HG02763 (cell line): Measurements from ENCODE around the gene PCDHGB6.
"Not testable (repeated sequence)": the region's sequence is repeated elsewhere in the genome, so short reads cannot be mapped to it uniquely, and the experiment has no call there.

Experiments used
- ATAC-seq: cut with Tn5 transposase; IDR thresholded peaks from one replicate; pipeline ENCODE4 v1.9.1; 2021; ENCODE audit warnings: mild to moderate bottlenecking, moderate library complexity; ENCODE audit not compliant: unreplicated experiment

Gene PCDHGB6

DNA sequence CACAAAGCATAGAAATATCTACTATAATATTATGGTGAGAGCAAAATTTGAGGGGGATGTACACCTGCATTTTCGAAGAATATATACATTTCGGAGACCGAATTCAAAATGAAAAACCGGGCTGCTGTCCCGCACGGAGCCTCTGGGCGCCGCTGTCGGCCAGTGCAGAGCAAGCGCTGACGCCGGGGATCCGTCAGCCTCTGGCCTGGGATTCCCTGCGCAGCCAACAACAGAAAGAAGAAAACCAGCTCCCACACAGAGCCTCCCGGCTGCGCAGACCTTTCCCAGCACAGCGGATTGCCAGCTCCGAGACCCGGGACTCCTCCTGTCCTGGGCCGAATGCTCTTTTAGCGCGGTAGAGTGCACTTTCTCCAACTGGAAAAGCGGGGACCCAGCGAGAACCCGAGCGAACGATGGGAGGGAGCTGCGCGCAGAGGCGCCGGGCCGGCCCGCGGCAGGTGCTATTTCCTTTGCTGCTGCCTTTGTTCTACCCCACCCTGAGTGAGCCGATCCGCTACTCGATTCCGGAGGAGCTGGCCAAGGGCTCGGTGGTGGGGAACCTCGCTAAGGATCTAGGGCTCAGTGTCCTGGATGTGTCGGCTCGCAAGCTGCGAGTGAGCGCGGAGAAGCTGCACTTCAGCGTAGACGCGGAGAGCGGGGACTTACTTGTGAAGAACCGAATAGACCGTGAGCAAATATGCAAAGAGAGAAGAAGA lies at the start of gene PCDHGB6:
Gene PCDHGB6, plus strand, starts transcription at position 232 of the 716 bp plus-strand sequence. Its CDS starts 182 bp downstream, at position 414.
- peak; percentile 65 for ATAC-seq

DNA sequence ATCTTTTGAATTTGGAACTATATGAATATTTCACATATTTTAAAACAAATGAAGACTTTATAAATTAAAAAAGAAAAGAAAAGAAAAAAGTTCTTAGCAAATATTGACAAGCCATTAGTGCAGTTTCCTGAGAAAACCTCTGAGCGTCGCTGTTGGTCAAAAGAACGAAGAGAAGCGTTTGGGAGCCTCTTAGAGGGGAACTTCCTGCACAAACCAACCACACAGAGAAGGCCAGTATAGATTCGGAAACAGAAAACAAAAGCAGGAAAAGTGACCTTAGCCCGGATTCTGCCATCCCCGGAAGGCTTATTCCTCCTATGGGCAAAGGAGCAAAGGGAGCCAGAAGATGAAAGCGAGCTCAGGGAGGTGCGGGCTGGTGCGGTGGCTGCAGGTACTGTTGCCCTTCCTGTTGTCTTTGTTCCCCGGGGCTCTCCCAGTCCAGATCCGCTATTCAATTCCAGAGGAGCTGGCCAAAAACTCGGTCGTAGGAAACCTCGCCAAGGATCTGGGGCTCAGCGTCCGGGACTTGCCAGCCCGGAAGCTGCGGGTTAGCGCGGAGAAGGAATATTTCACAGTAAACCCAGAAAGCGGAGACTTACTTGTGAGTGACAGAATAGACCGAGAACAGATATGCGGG lies 47.9 kb upstream of the PCDHGB6 start, which contains the start of gene PCDHGB2:
Gene PCDHGB2, plus strand, starts transcription at position 205 of the 637 bp plus-strand sequence. Its CDS starts 142 bp downstream, at position 347.
- no peak for ATAC-seq

DNA sequence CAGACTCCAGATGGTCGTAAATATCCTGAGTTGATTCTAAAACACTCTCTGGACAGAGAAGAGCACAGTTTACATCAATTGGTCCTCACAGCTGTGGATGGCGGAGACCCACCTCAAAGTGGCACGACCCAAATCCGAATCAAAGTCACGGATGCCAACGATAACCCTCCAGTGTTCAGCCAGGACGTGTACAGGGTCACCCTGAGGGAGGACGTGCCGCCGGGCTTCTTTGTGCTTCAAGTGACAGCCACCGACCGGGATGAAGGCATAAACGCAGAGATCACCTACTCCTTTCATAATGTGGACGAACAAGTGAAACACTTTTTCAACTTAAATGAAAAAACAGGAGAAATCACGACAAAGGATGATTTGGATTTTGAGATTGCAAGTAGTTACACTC lies 47.1 kb upstream of the PCDHGB6 start:
- ATAC-seq, result no peak

- ATAC-seq, result no peak
Measured at GRCh38 chr5:141362719-141363118, 45.1 kb upstream of the PCDHGB6 start.

DNA sequence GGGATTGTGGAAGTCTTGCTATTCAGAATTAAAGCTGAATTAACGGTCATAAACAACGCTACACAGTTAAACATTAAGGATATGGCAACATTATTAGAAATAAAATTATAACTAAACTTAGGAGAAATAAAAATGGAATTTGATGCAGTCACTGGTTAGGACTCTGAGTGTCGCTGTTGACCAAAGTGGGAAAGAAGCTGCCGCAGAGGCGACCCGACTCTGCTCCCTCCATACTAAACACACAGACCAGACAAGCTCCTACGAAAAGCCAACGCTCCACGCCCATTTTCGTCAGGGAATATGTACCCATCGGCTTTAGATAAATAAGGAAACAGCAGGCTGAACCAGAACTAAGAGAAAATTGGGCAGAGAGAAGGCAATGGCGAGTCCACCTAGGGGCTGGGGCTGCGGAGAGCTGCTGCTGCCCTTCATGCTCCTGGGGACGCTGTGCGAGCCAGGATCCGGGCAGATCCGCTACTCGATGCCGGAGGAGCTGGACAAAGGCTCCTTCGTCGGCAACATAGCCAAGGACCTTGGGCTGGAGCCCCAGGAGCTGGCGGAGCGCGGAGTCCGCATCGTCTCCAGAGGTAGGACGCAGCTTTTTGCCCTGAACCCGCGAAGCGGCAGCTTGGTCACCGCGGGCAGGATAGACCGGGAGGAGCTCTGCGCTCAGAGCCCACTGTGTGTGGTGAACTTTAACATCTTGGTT lies 43.7 kb upstream of the PCDHGB6 start, which contains the start of gene PCDHGA5:
Gene PCDHGA5, plus strand, starts transcription at position 211 of the 709 bp plus-strand sequence. Its CDS starts 169 bp downstream, at position 380.
- no peak for ATAC-seq

- ATAC-seq, result no peak
Measured at GRCh38 chr5:141366016-141366896, 41.6 kb upstream of the PCDHGB6 start.

DNA sequence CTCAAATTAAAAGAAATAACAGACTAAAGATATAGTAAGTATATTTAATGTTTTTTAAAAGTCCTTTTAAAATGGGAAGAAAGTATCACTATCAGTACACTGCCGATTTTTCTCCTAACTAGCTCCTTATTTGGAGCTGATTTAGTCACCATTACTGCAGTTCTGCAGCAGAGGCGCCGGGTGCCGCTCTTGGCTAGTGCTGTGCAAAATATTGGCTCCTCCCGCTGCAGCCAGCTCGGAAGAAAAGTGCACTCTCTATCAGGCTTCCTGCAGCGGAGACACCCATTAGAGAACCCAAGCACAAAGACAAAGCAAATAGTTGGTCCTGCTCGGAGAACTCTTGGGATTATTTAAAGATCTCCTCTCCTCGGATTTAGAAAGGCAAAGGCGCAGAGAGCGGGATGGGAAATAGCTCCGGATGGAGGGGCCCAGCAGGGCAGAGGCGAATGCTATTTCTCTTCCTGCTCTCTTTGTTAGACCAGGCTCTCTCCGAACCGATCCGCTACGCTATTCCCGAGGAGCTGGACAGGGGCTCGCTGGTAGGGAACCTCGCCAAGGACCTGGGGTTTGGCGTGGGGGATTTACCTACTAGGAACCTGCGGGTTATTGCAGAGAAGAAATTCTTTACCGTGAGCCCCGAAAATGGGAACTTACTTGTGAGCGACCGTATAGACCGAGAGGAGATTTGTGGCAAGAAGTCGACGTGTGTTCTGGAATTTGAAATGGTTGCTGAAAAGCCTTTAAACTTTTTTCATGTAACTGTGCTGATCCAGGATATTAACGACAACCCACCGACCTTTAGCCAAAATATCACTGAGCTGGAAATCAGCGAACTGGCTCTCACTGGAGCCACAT lies 37.6 kb upstream of the PCDHGB6 start, which contains the start of gene PCDHGB3:
Gene PCDHGB3, plus strand, starts transcription at position 249 of the 855 bp plus-strand sequence. Its CDS starts 153 bp downstream, at position 402.
- ATAC-seq, result peak; percentile 84

GRCh38 chr5:141371572-141372475 lies 36.0 kb upstream of the PCDHGB6 start:
- no peak for ATAC-seq

GRCh38 chr5:141373673-141374317 lies 34.0 kb upstream of the PCDHGB6 start, which contains the start of gene PCDHGA6:
PCDHGA6 (plus strand) TSS chr5:141373891; CDS start chr5:141374084, 193 bp downstream.
- no peak for ATAC-seq

DNA sequence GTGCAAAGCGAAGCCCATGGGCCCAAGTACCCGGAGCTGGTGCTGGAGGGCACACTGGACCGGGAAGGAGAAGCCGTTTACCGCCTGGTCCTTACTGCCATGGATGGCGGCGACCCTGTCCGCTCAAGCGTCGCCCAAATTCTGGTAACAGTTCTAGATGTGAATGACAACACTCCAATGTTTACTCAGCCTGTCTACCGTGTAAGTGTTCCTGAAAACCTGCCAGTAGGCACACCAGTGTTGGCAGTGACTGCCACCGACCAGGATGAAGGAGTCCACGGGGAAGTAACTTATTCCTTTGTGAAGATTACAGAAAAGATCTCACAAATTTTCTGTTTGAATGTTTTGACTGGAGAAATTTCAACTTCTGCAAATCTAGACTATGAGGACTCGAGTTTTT lies 33.2 kb upstream of the PCDHGB6 start:
- no peak for ATAC-seq

GRCh38 chr5:141375444-141376155 lies 32.2 kb upstream of the PCDHGB6 start:
- ATAC-seq, result not testable (repeated sequence)

- no peak for ATAC-seq
Measured at GRCh38 chr5:141382469-141383294, 25.1 kb upstream of the PCDHGB6 start, which contains the start of gene PCDHGA7. PCDHGA7 (plus strand) TSS chr5:141382742; CDS start chr5:141382900, 158 bp downstream.

- ATAC-seq, result no peak
Measured at GRCh38 chr5:141383345-141383744, 24.5 kb upstream of the PCDHGB6 start.

DNA sequence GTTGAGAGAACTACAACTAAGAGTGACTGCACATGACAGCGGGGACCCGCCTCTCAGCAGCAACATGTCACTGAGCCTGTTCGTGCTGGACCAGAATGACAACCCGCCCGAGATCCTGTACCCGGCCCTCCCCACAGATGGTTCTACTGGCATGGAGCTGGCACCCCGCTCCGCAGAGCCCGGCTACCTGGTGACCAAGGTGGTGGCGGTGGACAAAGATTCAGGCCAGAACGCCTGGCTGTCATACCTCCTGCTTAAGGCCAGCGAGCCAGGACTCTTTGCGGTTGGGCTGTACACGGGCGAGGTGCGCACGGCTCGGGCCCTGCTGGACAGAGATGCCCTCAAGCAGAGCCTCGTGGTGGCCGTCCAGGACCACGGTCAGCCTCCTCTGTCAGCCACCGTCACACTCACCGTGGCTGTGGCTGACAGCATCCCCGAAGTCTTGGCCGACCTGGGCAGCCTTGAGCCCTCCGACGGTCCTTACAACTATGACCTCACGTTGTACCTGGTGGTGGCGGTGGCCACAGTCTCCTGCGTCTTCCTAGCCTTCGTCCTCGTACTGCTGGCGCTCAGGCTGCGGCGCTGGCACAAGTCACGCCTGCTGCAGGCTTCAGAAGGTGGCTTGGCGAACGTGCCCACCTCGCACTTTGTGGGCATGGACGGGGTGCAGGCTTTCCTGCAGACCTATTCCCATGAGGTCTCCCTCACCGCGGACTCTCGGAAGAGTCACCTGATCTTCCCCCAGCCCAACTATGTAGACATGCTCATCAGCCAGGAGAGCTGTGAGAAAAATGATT lies 23.2 kb upstream of the PCDHGB6 start:
- ATAC-seq, result no peak

DNA sequence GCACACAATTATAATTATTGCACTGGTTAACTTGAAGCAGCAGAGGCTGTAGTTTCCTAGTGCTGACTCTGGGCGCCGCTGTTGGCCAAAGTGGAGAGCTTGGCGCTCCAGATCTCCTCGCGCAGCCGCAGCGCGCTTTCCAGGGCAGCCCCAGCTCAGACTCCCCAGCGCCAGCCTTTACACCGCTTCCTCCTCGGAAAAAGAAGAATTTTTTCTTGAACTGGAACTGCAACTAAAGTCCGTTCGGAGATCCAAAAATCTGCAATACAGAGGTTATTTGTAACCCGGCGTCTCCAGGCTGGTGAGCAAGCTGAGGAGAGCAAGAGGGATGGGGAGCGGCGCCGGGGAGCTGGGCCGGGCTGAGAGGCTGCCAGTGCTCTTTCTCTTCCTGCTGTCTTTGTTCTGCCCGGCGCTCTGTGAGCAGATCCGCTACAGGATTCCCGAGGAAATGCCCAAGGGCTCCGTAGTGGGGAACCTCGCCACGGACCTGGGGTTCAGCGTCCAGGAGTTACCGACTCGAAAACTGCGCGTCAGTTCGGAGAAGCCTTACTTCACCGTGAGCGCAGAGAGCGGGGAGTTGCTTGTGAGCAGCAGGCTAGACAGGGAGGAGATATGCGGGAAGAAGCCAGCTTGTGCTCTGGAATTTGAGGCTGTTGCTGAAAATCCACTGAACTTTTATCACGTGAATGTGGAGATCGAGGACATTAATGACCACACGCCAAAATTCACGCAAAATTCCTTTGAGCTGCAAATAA lies 20.1 kb upstream of the PCDHGB6 start, which contains the start of gene PCDHGB4:
Gene PCDHGB4, plus strand, starts transcription at position 142 of the 755 bp plus-strand sequence. Its CDS starts 187 bp downstream, at position 329.
- peak; percentile 92 for ATAC-seq
